Daoy (cell line): ENCODE data around the gene RBBP5. TPM values are rescaled to one million over a fixed set of nuclear protein-coding genes. Genes with fewer than 3 reads are reported as not detected.

Source experiments
- DNase-seq: peaks from one replicate; pipeline ENCODE4 v3.0.0-alpha.2; 2015; ENCODE audit warnings: low read depth
- total RNA-seq: library from RNA; depleted of rRNA; stranded (reverse); fragments of >200 nt; shearing (Covaris generic); gene quantifications from 2 replicates; pipeline ENCODE4 v1.2.3, GENCODE V29; 2014

Gene RBBP5
- total RNA-seq, 1 experiment from 2014 or later, result 22.6 TPM

- no peak for DNase-seq
Measured at GRCh38 chr1:205056956-205057568, 64.7 kb downstream of the RBBP5 start.

GRCh38 chr1:205056188-205056611 is 65.6 kb downstream of the RBBP5 start:
- DNase-seq, result no peak

GRCh38 chr1:205054013-205054412 is 67.8 kb downstream of the RBBP5 start:
- no peak for DNase-seq

- DNase-seq, result no peak
Measured at GRCh38 chr1:205053296-205053695, 68.5 kb downstream of the RBBP5 start.

- no peak for DNase-seq
Measured at GRCh38 chr1:205052690-205053089, 69.1 kb downstream of the RBBP5 start.

DNA sequence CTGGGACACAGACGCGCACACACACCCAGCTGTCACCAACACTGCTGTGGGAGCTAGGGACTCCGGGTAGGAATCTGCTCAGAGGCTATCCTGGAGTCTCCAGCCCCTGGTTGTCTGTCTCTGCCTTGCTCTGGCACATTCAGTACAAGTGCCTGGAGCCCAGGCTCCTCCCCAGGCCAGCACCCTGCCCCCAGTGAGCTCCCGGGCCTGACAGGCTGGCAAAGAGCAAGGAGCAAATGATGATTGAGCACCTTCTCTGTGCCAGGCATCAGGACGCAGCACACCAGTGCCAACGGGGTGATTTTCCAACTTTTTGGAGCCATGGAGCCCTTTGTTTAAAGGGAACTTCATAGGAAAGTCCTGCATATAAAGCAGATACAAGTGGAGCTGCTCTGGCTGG is 72.3 kb downstream of the RBBP5 start:
- DNase-seq, result no peak

- DNase-seq, result no peak
Measured at GRCh38 chr1:205048382-205048781, 73.4 kb downstream of the RBBP5 start.

- DNase-seq, result no peak
Measured at GRCh38 chr1:205047764-205048231, 74.0 kb downstream of the RBBP5 start.

- no peak for DNase-seq
Measured at GRCh38 chr1:205046870-205047269, 74.9 kb downstream of the RBBP5 start.

DNA sequence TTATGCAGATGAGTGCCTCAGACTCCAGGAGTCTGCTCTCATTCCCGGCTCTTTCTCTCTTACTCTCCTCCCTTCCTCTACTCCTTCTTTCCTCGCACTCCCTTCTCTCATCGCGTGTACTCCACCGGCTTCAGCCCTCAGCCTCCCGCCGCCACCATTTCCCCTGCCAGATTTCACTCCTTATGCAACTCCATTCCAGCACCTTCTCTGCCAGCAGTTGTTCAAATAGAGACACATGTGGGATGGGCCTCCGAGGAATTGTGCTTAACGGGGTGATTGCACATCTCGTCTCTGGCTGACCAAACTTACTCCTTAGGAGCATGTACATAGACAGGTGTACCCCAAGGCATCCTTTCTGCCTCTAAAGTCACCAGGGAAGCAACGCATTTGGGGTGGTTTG is 76.6 kb downstream of the RBBP5 start:
- no peak for DNase-seq

DNA sequence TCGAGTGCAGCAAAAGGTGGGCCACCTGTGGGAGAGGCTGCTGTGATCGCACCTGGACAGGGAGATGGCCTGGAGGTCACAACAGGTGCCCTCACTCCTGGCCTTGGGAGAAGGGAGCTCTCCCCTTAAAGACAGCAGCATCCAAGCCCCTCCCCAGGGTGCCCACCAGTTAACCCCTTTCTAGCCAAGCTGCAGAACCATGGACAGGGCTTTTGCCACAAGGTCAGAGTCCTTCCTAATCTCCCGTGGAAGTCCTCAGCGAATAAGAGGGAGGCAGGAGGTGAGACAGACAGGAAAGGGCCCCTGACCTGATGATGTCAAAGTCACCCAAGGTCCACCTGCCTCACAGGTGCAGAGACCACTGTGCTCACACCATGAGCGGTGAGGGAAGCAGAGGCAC is 77.0 kb downstream of the RBBP5 start:
- DNase-seq, result no peak

DNA sequence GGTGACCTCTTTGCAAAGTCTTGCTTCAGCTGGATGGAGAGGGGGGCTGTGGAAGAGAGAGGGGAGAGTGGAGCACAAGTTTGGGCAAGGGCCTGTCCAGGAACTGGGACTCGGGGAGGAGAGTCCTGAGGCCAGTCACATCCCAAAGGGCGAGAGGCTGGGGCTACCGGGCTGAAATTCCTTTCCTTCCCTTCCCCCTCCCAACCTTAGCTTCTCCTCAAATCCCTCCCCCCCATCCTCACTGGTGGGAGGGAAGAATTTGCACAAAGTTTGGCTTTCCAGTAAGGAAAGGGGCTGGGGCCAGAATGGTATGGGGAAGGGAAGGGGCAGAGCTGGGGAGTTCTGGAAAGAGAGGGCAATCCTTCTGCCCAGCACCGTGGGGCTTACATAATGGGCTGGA is 77.9 kb downstream of the RBBP5 start:
- no peak for DNase-seq

GRCh38 chr1:205042911-205043806 is 78.6 kb downstream of the RBBP5 start, which contains the start of gene CNTN2:
Gene CNTN2 (plus strand): TSS chr1:205043212. CDS start chr1:205053186, 9,974 bp downstream.
- no peak for DNase-seq

DNA sequence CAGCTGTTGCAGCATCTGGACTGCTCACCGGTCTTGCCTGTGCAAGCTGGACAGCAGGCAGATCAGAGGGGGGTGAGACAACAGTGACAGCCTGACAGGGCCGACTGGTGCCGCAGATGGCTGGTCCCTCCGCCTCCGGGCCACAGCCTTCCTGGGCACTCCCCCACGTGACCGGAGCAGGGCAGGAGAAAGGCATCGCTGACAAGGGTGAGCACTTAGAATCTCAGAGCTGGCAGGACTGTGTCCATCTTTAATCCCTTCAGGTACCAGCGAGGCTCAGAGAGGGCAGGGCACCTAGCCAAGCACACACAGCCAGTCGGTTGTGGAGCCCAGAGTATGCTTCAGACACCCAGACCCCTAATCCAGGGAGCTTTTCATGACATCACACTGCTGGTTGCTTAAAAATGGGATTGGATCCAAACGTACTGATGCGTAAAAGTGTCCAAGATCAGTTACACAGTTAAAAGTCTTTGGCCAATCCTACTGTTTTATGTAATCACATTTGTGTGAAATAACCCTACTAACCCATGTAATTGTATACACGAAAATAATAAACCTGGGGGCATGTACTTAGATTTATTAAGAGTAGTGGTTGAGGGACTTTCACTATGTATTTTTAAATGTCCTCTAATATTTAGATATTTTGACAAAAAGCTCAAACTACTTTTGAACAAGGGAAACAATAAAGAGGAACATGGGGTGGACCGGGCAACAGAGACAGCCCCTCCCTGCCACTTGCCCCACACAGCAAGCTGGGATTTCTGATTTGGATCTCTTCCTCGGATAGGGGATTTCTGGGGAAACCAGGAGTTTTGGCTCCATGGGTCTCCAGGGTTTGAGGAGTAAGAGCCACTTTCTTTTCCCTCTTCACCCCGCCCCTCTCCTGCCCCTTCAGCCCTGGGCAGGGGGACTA is 79.5 kb downstream of the RBBP5 start:
- no peak for DNase-seq

DNA sequence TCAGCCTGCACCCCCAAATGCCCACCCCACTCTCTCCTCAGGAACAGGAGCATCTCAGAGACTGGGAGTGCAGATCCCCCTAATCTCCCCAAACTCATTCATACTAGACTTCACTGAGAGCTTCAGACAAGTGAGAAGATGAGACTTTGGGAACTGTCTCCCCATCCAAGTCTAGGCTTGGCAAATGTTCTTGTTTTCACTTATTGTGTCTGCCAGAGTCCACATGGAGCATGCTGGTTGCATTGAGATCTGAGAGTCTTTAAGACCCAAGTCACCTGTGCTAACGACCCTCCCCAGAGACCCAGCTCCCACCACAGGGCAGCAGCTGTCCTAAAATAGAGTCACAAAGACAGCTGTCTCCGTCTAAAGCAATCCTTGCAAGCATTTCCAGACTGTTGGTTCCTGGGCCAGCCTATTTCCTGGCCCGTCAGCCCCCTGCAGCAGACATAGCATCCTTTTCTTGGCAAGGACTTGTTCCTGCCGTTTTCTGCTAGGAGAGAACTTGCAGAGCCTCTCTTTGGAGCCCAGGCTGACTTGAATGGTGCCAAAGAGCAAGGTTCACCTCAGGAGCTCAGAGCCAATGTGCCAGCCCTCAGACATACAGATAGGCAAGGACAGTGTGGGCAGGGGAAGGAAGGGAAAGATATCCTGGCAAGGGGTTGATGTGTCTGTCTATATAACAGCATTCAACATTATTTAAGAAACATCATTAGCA is 80.6 kb downstream of the RBBP5 start:
- no peak for DNase-seq

- DNase-seq, result no peak
Measured at GRCh38 chr1:205038132-205038786, 83.5 kb downstream of the RBBP5 start.

DNA sequence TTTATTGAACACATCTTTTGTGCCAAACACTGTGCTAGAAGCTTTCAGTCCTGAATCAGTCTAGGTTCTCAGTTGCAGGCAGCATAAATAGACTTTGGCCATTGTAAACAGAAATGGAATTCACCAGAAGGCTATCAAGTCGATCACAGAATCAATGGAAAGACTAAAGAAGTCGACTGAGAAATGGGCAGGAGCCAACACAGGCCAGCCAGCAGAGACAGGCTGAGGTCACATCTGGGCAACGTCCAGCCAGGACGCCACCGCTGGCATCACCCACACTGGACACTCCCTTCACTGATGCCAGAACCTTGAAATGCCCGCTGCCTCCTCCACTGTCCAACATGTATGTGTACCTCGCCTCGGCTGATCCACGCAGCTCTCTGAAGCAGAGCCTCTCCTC is 84.2 kb downstream of the RBBP5 start:
- no peak for DNase-seq
